Cardiac atrium fibroblast (primary cell): ENCODE data around the gene TECR. TPM values are rescaled to one million over a fixed set of nuclear protein-coding genes. Genes with fewer than 3 reads are reported as not detected.

Experiments
- total RNA-seq: library from RNA; depleted of rRNA; stranded (reverse); fragments of >200 nt; gene quantifications from 2 replicates; pipeline ENCODE4 v1.2.3, GENCODE V29; 2015

TECR gene, protein sequence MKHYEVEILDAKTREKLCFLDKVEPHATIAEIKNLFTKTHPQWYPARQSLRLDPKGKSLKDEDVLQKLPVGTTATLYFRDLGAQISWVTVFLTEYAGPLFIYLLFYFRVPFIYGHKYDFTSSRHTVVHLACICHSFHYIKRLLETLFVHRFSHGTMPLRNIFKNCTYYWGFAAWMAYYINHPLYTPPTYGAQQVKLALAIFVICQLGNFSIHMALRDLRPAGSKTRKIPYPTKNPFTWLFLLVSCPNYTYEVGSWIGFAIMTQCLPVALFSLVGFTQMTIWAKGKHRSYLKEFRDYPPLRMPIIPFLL
- 35.2 and 41.3 TPM in 2 replicates for total RNA-seq

DNA sequence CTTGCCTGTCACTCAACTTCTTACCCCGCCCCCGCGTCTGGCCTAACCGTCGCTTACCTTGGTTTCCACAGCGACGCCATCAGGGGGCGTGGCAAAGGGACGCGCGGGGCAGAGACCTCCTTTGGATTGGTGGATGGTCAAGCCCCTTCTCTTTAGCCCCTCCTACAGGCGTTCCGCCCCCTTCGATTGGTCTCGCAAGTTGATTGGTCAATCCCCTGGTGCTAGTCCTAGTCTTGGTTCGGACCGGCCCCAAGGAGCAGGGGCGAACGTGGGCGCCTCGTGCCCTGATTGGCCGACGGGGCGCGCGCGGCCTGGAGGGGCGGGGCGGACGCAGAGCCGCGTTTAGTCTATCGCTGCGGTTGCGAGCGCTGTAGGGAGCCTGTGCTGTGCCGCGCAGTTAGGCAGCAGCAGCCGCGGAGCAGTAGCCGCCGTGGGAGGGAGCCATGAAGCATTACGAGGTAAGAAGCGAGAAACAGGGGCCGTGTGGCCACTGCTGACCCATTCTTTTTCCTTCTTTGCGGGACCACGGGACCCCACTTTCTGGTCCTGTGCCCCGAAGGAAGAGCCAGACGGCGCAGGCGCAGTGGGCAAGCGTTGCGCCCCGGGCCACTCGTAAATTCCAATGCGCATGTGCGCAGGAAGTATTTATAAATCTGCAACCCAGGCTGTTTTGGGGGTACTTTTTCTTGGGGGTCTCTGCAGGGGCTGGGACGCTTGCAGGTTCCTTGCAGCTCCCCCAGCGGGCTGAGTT, at the start of gene TECR:
TECR (plus strand) TSS at position 341 of the 751 bp plus-strand sequence; CDS start at position 444, 103 bp downstream.

DNA sequence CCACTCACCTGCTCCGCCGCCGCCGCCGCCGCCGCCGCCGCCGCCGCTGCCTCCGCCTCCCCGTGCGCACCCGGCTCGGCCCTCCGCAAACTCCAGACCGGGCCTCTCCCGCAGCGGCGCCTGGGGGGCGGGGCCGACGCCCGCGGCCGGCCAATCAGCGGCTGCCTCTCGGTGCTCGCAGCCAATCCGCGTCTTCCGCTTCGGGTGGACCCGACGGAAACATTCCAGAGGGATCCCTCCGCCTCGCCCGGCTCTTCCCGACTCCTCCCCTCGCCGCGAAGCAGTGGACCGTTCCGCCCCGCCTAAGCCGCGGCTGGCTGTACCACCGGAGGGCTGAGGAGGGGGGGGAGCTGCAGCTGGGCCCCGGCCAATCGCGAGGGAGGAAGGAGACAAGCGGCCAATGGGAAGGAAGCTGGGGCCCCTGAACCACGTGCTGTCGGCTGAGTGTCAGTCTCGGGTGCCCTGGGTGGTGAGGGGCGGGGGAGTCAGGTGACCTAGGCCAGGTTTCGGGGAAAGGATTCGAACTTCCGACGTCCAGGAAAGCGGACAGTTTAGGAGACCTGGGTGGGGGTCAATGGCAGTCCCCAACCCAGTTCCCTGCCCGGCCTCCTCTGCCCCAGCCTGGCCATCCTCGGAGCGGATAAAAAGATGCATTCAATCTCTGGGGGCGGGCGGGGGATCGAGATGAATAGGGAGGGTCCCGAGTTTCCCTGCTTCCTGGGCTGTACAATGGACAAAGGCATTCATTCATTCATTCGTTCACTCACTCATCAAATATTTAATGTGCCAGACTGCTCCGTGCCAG, 33.2 kb upstream of the TECR start, which contains the start of gene GIPC1:
GIPC1 (minus strand) TSS at position 99 of the 805 bp plus-strand sequence. CDS start 13,151 bp downstream, outside the sequence.

DNA sequence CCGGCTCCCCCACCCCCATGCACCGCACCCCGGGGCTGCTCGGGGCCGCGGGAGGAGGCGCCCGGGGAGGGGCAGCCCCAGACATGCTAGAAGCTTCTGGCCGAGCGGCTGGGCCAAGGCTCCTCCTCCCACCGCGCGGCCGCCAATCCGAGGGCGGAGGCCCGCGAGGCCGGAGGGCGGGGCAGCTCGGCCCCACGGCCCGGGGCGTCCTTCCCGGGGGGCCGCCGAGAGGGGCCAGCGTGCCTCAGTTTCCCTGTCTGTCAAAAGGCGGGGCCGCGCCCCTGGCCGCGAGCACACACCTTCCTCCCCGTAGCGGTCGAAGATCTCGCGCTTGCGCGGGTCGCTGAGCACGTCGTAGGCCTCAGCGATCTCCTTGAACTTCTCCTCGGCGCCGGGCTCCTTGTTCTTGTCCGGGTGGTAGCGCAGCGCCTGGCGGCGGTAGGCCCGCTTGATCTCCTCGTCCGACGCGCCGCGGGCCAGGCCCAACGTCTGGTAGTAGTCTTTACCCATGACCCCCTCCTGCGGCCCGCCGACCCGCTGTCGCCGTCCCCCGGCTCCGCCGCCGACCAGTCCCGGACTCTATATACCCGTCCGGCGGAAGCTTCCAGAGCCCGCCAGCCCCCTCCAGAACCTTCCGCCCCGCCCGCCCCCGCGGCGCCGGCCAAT, 11.4 kb upstream of the TECR start, which contains the start of gene DNAJB1:
DNAJB1 (minus strand) TSS at position 558 of the 666 bp plus-strand sequence; CDS start at position 510, 48 bp downstream.

DNA sequence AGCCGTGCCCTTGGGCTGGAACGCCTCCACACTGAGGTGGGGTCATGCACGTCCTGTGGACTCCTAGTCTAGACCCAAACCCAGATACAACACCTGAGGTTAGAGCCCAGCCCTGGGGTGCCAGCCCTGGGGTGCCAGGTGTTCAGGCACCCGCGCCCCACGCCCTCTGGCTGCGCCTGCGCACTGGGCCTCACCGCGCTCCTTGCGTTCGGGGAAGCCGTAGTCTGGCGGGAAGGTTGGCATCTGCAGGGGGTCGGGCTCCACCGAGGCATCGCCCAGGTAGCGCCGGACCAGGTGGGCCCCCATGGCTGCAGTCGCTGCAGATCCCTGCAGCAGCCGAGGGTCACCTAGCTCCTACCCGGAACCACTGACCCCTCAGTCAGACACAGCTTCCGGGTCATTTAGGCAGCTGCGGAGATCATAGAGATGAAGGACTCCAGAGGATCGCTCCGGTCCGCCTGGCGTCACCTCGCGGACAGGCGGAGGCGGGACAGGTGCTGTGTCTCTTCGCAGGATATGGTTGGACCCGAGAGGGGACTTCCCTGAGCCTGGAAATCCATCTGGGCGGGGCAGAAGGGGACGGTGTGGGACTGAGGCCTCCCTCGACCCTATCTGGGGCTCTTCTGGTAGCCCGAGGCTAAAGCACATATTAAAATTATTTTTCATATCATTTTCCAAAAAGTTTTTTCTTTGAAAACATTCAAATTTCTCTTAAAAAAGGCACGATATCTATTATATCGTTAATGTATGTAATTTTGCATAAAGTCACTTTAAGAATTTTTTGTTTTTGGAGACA, 42.5 kb downstream of the TECR start, which contains the start of gene NDUFB7:
NDUFB7 (minus strand) TSS at position 372 of the 796 bp plus-strand sequence; CDS start at position 306, 66 bp downstream.

DNA sequence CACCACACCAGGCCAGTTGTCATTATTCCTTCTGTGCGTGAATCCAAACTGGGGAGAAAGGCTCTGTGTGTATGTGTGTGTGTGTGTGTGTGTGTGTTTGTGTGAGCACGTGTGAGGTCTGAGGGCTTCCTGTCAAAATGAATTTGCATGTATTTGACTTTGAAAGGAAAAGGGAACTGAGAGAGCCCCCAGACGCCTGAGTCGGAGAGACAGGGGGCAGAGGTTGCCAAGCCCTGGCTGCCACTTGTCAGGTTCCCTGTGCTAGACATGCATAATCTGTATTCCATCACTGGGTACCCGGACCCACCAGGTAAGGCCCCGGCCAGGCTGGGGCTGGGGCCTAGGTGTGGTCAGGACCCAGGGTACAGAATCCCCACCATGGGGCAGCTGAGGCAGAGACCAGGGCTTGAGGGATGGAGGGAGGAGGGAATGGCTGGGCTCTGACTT, 53.5 kb downstream of the TECR start, which contains the start of gene CLEC17A:
CLEC17A (plus strand) TSS at position 191 of the 447 bp plus-strand sequence; CDS start at position 268, 77 bp downstream.

Other genes starting within 250 kb of the TECR start
- gene ADGRE5, start 148.2 kb upstream of the TECR start, total RNA-seq, result 46.8 and 64.2 TPM in 2 replicates
- 38.3 and 47.0 TPM in 2 replicates for gene DDX39A, start 110.3 kb upstream of the TECR start, total RNA-seq
- 79.2 and 83.0 TPM in 2 replicates for gene PKN1, start 96.3 kb upstream of the TECR start, total RNA-seq
- gene PTGER1, start 54.2 kb upstream of the TECR start, total RNA-seq, result 0.72 and 1.3 TPM in 2 replicates
- 85.5 and 90.4 TPM in 2 replicates for gene GIPC1, start 33.5 kb upstream of the TECR start, total RNA-seq
- gene DNAJB1, start 11.2 kb upstream of the TECR start, total RNA-seq, result 40.4 and 45.2 TPM in 2 replicates
- 193 and 218 TPM in 2 replicates for gene NDUFB7, start 42.5 kb downstream of the TECR start, total RNA-seq
- not detected in 2 replicates for gene CLEC17A, start 53.5 kb downstream of the TECR start, total RNA-seq
- not detected in 2 replicates for gene ADGRE3, start 145.2 kb downstream of the TECR start, total RNA-seq
- gene ZNF333, start 160.5 kb downstream of the TECR start, total RNA-seq, result 9.2 and 9.4 TPM in 2 replicates
- gene ADGRE2, start 249.0 kb downstream of the TECR start, total RNA-seq, result 0.32 and 1.4 TPM in 2 replicates